Activated CD8-positive, alpha-beta T cell treated with anti-CD3 and anti-CD28 coated beads for 36 hours (primary cell): ENCODE results near the gene KRTAP5-9. TPM values are rescaled to one million over a fixed set of nuclear protein-coding genes. Genes with fewer than 3 reads are reported as not detected.
"Not testable (repeated sequence)": the region's sequence is repeated elsewhere in the genome, so short reads cannot be mapped to it uniquely, and the experiment has no call there.

ENCODE experiments used
- ATAC-seq: fragments of 200-7000 bp; cut with Tn5 transposase; one replicate; pipeline ENCODE4 v1.10.0; 2021; ENCODE audit warnings: mild to moderate bottlenecking, moderate library complexity
- CTCF ChIA-PET: fragments of 350-600 bp; sonication (Branson Sonifier 250); formaldehyde crosslinking; loops from one replicate; lab custom pipeline; 2021; ENCODE audit warnings: antibody characterized with exemption; lab: Charles Lee
- POLR2A ChIA-PET: fragments of 350-600 bp; sonication (Branson Sonifier 250); formaldehyde crosslinking; loops from one replicate; lab custom pipeline; 2021; ENCODE audit warnings: antibody characterized with exemption; lab: Charles Lee
- DNase-seq: peaks from one replicate; pipeline ENCODE4 v3.0.0-alpha.2; 2020
- H3K27ac Mint-ChIP-seq: one replicate; pipeline ENCODE4 v1.8.0; 2021; ENCODE audit warnings: mild to moderate bottlenecking, mixed read lengths
- H3K27me3 Mint-ChIP-seq: one replicate; pipeline ENCODE4 v1.8.0; 2021; ENCODE audit warnings: mixed read lengths
- H3K36me3 Mint-ChIP-seq: one replicate; pipeline ENCODE4 v1.8.0; 2021; ENCODE audit warnings: low read depth, mixed read lengths
- H3K4me1 Mint-ChIP-seq: one replicate; pipeline ENCODE4 v1.8.0; 2021; ENCODE audit warnings: low read depth, mixed read lengths
- H3K4me3 Mint-ChIP-seq: one replicate; pipeline ENCODE4 v1.8.0; 2021; ENCODE audit warnings: mild to moderate bottlenecking, moderate library complexity, mixed read lengths
- H3K9me3 Mint-ChIP-seq: one replicate; pipeline ENCODE4 v1.8.0; 2021; ENCODE audit warnings: mixed read lengths
- intact Hi-C: fragments of 100-400 bp; cut with micrococcal nuclease; formaldehyde crosslinking; loops from one replicate; pipeline ENCODE4 v1.10.0; 2022
- total RNA-seq, 2 experiments: library from RNA; stranded (reverse); gene quantifications; one replicate each; pipeline ENCODE4 v1.2.3, GENCODE V29; 2021
- TF ChIP-seq, protein P1 (sequence below): fragments of 200-600 bp; IDR thresholded peaks from one replicate; pipeline ENCODE4 v1.8.0; 2022; ENCODE audit warnings: antibody characterized with exemption, mild to moderate bottlenecking

The KRTAP5-9 gene
- total RNA-seq, 2 experiments from 2014 or later = not detected

DNA sequence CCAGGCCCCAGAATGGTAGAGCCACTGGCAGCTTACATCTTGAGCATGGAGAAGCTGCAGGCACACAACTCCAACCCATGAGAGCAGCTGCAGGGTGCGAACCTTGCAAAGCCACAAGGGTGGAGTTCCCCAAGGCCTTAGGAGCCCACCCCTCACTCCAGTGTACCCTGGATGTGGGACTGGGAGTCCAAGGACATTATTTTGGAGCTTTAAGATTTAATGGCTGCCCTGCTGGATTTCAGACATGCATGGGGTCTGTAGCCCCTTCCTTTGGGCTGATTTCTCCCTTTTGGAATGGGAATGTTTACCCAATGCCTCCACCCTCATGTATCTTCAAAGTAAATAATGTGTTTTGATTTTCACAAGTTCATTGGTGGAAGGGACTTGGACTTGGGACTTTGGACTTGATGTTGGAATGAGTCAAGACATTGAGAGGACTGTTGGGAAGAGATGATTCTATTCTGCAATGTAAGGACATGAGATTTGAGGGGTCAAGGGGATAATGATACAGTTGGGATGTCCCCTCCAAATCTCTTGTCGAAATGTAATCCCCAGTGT, 22.2 kb upstream of the KRTAP5-9 start:
- DNase-seq (no peak), ATAC-seq (no peak)
- intact Hi-C loops = no loop called here
- CTCF ChIA-PET = no interaction called here
- H3K4me1 Mint-ChIP-seq = no peaks in the 10 kb centered on the region
- no peak overlapping the region for H3K27ac Mint-ChIP-seq
- peaks cover 5% of the 10 kb centered on the region for H3K9me3 Mint-ChIP-seq
- TF ChIP-seq, protein P1, sequence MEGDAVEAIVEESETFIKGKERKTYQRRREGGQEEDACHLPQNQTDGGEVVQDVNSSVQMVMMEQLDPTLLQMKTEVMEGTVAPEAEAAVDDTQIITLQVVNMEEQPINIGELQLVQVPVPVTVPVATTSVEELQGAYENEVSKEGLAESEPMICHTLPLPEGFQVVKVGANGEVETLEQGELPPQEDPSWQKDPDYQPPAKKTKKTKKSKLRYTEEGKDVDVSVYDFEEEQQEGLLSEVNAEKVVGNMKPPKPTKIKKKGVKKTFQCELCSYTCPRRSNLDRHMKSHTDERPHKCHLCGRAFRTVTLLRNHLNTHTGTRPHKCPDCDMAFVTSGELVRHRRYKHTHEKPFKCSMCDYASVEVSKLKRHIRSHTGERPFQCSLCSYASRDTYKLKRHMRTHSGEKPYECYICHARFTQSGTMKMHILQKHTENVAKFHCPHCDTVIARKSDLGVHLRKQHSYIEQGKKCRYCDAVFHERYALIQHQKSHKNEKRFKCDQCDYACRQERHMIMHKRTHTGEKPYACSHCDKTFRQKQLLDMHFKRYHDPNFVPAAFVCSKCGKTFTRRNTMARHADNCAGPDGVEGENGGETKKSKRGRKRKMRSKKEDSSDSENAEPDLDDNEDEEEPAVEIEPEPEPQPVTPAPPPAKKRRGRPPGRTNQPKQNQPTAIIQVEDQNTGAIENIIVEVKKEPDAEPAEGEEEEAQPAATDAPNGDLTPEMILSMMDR = no peak
- no peaks in the 10 kb centered on the region for H3K36me3 Mint-ChIP-seq
- POLR2A ChIA-PET = no interaction called here
- H3K27me3 Mint-ChIP-seq = peaks cover 14% of the 10 kb centered on the region
- no peak overlapping the region for H3K4me3 Mint-ChIP-seq

DNA sequence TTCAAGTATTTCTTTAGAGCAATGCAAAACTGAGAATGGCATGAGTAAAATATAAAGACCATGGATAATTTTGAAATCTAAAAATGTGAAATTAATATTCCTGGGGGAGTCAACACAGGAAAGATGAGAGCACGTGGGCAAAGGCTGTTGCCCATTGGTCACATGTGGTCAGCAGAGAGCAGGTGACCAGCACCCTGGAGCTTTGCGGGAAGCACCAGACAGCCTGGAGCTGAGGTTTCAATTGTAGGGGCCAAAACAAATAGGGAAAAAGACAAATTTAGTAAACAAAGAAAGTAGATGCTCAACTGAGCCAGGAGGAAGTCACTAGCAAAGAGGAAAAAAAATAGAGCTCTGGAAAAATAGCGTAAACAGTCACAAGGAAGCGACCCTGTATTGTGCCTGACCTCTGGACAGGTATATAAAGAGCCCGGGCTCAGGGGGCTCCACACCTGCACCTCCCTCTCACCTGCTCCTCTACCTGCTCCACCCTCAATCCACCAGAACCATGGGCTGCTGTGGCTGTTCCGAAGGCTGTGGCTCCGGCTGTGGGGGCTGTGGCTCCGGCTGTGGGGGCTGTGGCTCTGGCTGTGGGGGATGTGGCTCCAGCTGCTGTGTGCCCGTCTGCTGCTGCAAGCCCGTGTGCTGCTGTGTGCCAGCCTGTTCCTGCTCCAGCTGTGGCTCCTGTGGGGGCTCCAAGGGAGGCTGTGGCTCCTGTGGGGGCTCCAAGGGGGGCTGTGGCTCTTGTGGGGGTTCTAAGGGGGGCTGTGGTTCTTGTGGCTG, 21.2 kb upstream of the KRTAP5-9 start, which contains the start of gene KRTAP5-7:
Gene KRTAP5-7, plus strand, starts transcription at position 472 of the 780 bp plus-strand sequence. Its CDS starts 34 bp downstream, at position 506.
- DNase-seq, H3K4me1 Mint-ChIP-seq, H3K4me3 Mint-ChIP-seq, H3K36me3 Mint-ChIP-seq, POLR2A ChIA-PET, ATAC-seq, intact Hi-C loops, CTCF ChIA-PET, H3K27ac Mint-ChIP-seq, H3K9me3 Mint-ChIP-seq: not testable (repeated sequence)
- H3K27me3 Mint-ChIP-seq = peaks cover 14% of the 10 kb centered on the region

DNA sequence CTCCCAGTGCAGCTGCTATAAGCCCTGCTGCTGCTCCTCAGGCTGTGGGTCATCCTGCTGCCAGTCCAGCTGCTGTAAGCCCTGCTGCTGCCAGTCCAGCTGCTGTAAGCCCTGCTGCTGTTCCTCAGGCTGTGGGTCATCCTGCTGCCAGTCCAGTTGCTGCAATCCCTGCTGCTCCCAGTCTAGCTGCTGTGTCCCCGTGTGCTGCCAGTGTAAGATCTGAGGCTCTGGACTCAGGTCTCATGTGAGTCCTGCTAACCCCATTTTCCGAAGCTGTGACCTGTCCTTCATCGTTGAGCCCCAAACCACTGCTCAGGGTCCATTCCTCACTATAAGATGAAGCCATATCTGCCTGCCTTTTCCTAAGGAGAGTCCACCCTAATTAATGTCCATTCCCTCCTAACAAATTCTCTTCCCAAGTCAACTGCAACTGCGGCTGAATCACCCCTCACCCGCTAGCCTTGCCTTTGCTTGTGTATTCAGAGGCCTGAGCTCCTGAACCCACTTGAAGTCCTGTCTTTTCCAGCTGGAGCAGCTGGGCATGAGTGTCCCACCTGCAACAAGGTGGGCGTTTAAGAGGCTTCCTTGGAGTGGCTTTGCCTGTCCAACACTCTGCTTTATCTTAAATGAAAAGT, 20.5 kb upstream of the KRTAP5-9 start:
- no peak overlapping the region for H3K4me3 Mint-ChIP-seq
- H3K36me3 Mint-ChIP-seq = no peaks in the 10 kb centered on the region
- CTCF ChIA-PET = no interaction called here
- no peak for ATAC-seq
- TF ChIP-seq, protein P1 = no peak
- no peak overlapping the region for H3K27ac Mint-ChIP-seq
- H3K27me3 Mint-ChIP-seq = peaks cover 14% of the 10 kb centered on the region
- no peaks in the 10 kb centered on the region for H3K9me3 Mint-ChIP-seq
- POLR2A ChIA-PET = no interaction called here
- H3K4me1 Mint-ChIP-seq = no peaks in the 10 kb centered on the region
- intact Hi-C loops = no loop called here
- no peak for DNase-seq

DNA sequence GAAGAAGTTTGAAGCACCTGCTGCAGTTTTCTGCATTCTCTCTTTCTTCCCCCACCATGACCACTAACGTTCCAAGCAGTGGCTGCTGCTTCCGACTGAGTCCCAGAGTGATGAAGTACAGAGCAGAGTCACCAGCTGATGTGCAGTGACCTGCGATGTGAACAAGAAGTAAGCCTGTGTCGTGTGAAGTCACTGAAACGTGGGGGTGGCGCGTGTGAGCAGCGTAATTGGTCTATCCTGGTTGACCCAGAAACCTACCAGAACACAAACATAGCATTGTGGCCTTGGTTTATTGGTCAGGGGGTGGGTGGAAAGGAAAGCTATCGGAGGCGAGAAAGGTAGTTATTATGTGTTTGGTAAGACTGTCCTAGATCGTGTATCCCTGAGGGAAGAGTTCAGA, 17.6 kb upstream of the KRTAP5-9 start:
- POLR2A ChIA-PET = no interaction called here
- no peak overlapping the region for H3K4me3 Mint-ChIP-seq
- H3K36me3 Mint-ChIP-seq = no peaks in the 10 kb centered on the region

DNA sequence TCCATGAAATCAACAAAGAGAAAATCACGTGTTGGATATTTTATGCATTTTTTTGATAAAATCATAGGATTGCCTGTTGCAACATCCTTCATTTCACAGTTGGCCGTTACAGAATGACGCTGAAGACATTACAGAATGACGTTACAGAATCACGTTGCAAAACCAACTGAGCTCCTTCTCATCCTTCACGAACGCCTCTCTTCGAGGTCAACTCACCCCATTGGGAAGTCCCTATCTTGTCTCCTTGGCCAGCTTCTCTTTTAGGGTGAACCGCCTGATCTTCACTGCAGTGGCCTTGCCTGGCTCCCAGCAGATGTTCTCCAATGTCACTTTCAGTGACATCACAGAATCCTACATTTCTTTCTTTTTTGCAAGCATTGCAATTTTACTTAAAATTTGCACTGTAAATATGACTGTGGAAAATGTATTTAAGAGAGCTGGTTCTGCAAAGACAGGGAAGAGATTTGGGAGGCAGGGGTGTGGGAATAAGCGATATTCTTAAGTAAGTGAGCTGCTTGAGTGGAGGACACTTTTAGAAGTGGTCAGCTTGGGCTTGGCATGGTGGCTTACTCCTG, 16.1 kb upstream of the KRTAP5-9 start:
- CTCF ChIA-PET = no interaction called here
- Mint-ChIP-seq H3K4me1 (no peaks in the 10 kb centered on the region), H3K27ac (no peak overlapping the region), H3K9me3 (no peaks in the 10 kb centered on the region), H3K27me3 (peaks cover 7% of the 10 kb centered on the region), H3K4me3 (no peak overlapping the region), H3K36me3 (no peaks in the 10 kb centered on the region)
- TF ChIP-seq, protein P1 = no peak
- intact Hi-C loops = no loop called here
- POLR2A ChIA-PET = no interaction called here
- DNase-seq = no peak
- no peak for ATAC-seq

More for the DNA sequence above, 17.6 kb upstream of the KRTAP5-9 start:
- H3K27me3 Mint-ChIP-seq = peaks cover 14% of the 10 kb centered on the region
- no peak overlapping the region for H3K27ac Mint-ChIP-seq
- DNase-seq = no peak
- TF ChIP-seq, protein P1 = no peak
- no peaks in the 10 kb centered on the region for H3K9me3 Mint-ChIP-seq
- ATAC-seq = peak; percentile 24
- H3K4me1 Mint-ChIP-seq = no peaks in the 10 kb centered on the region
- intact Hi-C loops = no loop called here
- CTCF ChIA-PET = interaction anchor here (0.9 kb wide), 1 partner anchor 20 kb away, joined by 3 read pairs; no protein-coding TSS in a partner anchor

DNA sequence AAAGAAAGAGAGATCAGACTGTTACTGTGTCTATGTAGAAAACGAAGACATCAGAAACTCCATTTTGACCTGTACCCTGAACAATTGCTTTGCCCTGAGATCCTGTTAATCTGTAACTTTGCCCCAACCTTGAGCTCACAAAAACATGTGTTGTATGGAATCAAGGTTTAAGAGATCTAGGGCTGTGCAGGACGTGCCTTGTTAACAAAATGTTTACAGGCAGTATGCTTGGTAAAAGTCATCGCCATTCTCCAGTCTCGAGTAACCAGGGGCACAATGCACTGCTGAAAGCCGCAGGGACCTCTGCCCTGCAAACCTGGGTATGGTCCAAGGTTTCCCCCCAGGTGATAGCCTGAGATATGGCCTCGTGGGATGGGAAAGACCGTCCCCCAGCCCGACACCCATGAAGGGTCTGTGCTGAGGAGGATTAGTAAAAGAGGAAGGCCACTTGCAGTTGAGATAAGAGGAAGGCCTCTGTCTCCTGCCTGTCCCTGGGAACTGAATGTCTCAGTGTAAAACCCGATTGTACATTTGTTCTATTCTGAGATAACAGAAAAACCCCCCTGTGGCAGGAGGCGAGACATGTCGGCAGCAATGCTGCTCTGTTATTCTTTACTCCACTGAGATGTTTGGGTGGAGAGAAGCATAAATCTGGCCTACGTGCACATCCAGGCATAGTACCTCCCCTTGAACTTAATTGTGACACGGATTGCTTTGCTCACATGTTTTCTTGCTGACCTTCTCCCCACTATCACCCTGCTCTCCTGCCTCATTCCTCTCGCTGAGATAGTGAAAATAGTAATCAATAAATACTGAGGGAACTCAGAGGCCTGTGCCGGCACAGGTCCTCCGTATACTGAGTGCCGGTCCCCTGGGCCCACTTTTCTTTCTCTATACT, 13.3 kb upstream of the KRTAP5-9 start:
- H3K4me3 Mint-ChIP-seq, POLR2A ChIA-PET, H3K4me1 Mint-ChIP-seq, CTCF ChIA-PET, intact Hi-C loops, H3K9me3 Mint-ChIP-seq, H3K36me3 Mint-ChIP-seq, ATAC-seq, DNase-seq, H3K27me3 Mint-ChIP-seq, H3K27ac Mint-ChIP-seq: not testable (repeated sequence)
